Tibial nerve (tissue), 4 donors: Measurements from ENCODE around the gene PNKD.
A peak's percentile ranks its signal among the peaks of the same experiment; 100 is the strongest.

ENCODE experiments used
- CTCF ChIP-seq, 5 experiments: fragments of 200-600 bp in 3 of 5; fragments of 450-650 bp in 2 of 5; sonication (generic) in 3 of 5; IDR thresholded peaks; one replicate each; pipeline ENCODE4 v1.5.1; 2016 to 2019; ENCODE audit warnings: antibody characterized with exemption in 5 of 5, mild to moderate bottlenecking in 3 of 5, moderate library complexity in 2 of 5
- EP300 ChIP-seq, 2 donors: sonication (generic); formaldehyde crosslinking; IDR thresholded peaks; one replicate each; pipeline ENCODE4 v1.6.1; 2017; ENCODE audit warnings: antibody characterized with exemption in 2 of 2, mild to moderate bottlenecking in 1 of 2
- POLR2A ChIP-seq, 2 donors: fragments of 450-650 bp; IDR thresholded peaks; one replicate each; pipeline ENCODE4 v1.6.1; 2017; ENCODE audit warnings: antibody characterized with exemption in 2 of 2, mild to moderate bottlenecking in 2 of 2, moderate library complexity in 2 of 2

GRCh38 chr2:218257390-218257981 is 12.8 kb upstream of the PNKD start:
- TF ChIP-seq CTCF (IDR thresholded peaks at IDR 0.05) (peak; percentile 26 to 47 (median 43)), POLR2A (IDR thresholded peaks at IDR 0.05) (no peak), EP300 (IDR thresholded peaks at IDR 0.05) (peak in 1 of 2 donors; percentile 51)
